ENCODE measurements around the gene PSMB11.

Gene PSMB11

GRCh38 chr14:23045419-23046357, 3.7 kb downstream of the PSMB11 start:
- Mint-ChIP-seq H3K27me3 (no peaks in the 10 kb centered on the region), H3K27ac (no peak overlapping the region), H3K9me3 (no peaks in the 10 kb centered on the region), H3K4me3 (no peak overlapping the region), H3K4me1 (ENCODE audit: low read depth) (no peaks in the 10 kb centered on the region), H3K36me3 (ENCODE audit: low read depth) (no peaks in the 10 kb centered on the region)
- no peak for DNase-seq

GRCh38 chr14:23047034-23047634, 5.1 kb downstream of the PSMB11 start:
- Mint-ChIP-seq H3K4me1 (ENCODE audit: low read depth) (no peaks in the 10 kb centered on the region), H3K4me3 (no peak overlapping the region), H3K27ac (no peak overlapping the region), H3K27me3 (no peaks in the 10 kb centered on the region), H3K36me3 (ENCODE audit: low read depth) (no peaks in the 10 kb centered on the region), H3K9me3 (no peaks in the 10 kb centered on the region)
- no peak for DNase-seq

- Mint-ChIP-seq H3K9me3 (no peaks in the 10 kb centered on the region), H3K27ac (no peak overlapping the region), H3K4me3 (no peak overlapping the region), H3K27me3 (no peaks in the 10 kb centered on the region), H3K36me3 (ENCODE audit: low read depth) (no peaks in the 10 kb centered on the region), H3K4me1 (ENCODE audit: low read depth) (no peaks in the 10 kb centered on the region)
- no peak for DNase-seq
Measured at GRCh38 chr14:23047751-23048693, 6.0 kb downstream of the PSMB11 start.

GRCh38 chr14:23049011-23049410, 7.0 kb downstream of the PSMB11 start:
- DNase-seq: no peak
- Mint-ChIP-seq H3K27me3 (no peaks in the 10 kb centered on the region), H3K9me3 (no peaks in the 10 kb centered on the region), H3K27ac (no peak overlapping the region), H3K36me3 (ENCODE audit: low read depth) (no peaks in the 10 kb centered on the region), H3K4me3 (no peak overlapping the region), H3K4me1 (ENCODE audit: low read depth) (no peaks in the 10 kb centered on the region)

GRCh38 chr14:23051141-23052057, 9.4 kb downstream of the PSMB11 start:
- Mint-ChIP-seq H3K27ac (no peak overlapping the region), H3K9me3 (no peaks in the 10 kb centered on the region), H3K36me3 (ENCODE audit: low read depth) (no peaks in the 10 kb centered on the region), H3K4me3 (no peak overlapping the region), H3K4me1 (ENCODE audit: low read depth) (peaks cover 8% of the 10 kb centered on the region), H3K27me3 (peaks cover 2% of the 10 kb centered on the region)
- DNase-seq: no peak

- H3K27ac Mint-ChIP-seq: no peak overlapping the region
- H3K9me3 Mint-ChIP-seq: no peaks in the 10 kb centered on the region
- no peak for DNase-seq
- H3K36me3 Mint-ChIP-seq (ENCODE audit: low read depth): no peaks in the 10 kb centered on the region
- peaks cover 4% of the 10 kb centered on the region for H3K27me3 Mint-ChIP-seq
- H3K4me3 Mint-ChIP-seq: no peak overlapping the region
- H3K4me1 Mint-ChIP-seq (ENCODE audit: low read depth): peaks cover 14% of the 10 kb centered on the region
Measured at GRCh38 chr14:23052182-23052623, 10.2 kb downstream of the PSMB11 start.

- no peak overlapping the region for H3K27ac Mint-ChIP-seq
- H3K9me3 Mint-ChIP-seq: no peaks in the 10 kb centered on the region
- no peak overlapping the region for H3K4me3 Mint-ChIP-seq
- H3K36me3 Mint-ChIP-seq (ENCODE audit: low read depth): no peaks in the 10 kb centered on the region
- H3K27me3 Mint-ChIP-seq: peaks cover 4% of the 10 kb centered on the region
- peaks cover 14% of the 10 kb centered on the region for H3K4me1 Mint-ChIP-seq (ENCODE audit: low read depth)
- DNase-seq: no peak
Measured at GRCh38 chr14:23052671-23053070, 10.7 kb downstream of the PSMB11 start.

- Mint-ChIP-seq H3K4me3 (no peak overlapping the region), H3K36me3 (ENCODE audit: low read depth) (peaks cover 6% of the 10 kb centered on the region), H3K9me3 (no peaks in the 10 kb centered on the region), H3K27ac (no peak overlapping the region), H3K4me1 (ENCODE audit: low read depth) (peaks cover 20% of the 10 kb centered on the region), H3K27me3 (peaks cover 4% of the 10 kb centered on the region)
- no peak for DNase-seq
Measured at GRCh38 chr14:23053426-23053825, 11.4 kb downstream of the PSMB11 start.

- H3K27me3 Mint-ChIP-seq: peaks cover 4% of the 10 kb centered on the region
- H3K4me3 Mint-ChIP-seq: no peak overlapping the region
- H3K9me3 Mint-ChIP-seq: no peaks in the 10 kb centered on the region
- H3K27ac Mint-ChIP-seq: no peak overlapping the region
- peaks cover 20% of the 10 kb centered on the region for H3K4me1 Mint-ChIP-seq (ENCODE audit: low read depth)
- H3K36me3 Mint-ChIP-seq (ENCODE audit: low read depth): peaks cover 13% of the 10 kb centered on the region
- DNase-seq: peak; percentile 56
Measured at GRCh38 chr14:23054000-23054811, 12.2 kb downstream of the PSMB11 start.

GRCh38 chr14:23055147-23055550, 13.1 kb downstream of the PSMB11 start:
- Mint-ChIP-seq H3K4me1 (ENCODE audit: low read depth) (peaks cover 20% of the 10 kb centered on the region), H3K27me3 (peaks cover 4% of the 10 kb centered on the region), H3K4me3 (no peak overlapping the region), H3K27ac (no peak overlapping the region), H3K9me3 (no peaks in the 10 kb centered on the region), H3K36me3 (ENCODE audit: low read depth) (peaks cover 22% of the 10 kb centered on the region)
- no peak for DNase-seq

- H3K4me1 Mint-ChIP-seq (ENCODE audit: low read depth): peaks cover 20% of the 10 kb centered on the region
- peaks cover 28% of the 10 kb centered on the region for H3K36me3 Mint-ChIP-seq (ENCODE audit: low read depth)
- no peak for DNase-seq
- H3K27ac Mint-ChIP-seq: no peak overlapping the region
- H3K27me3 Mint-ChIP-seq: peaks cover 4% of the 10 kb centered on the region
- H3K4me3 Mint-ChIP-seq: no peak overlapping the region
- no peaks in the 10 kb centered on the region for H3K9me3 Mint-ChIP-seq
Measured at GRCh38 chr14:23055621-23056144, 13.7 kb downstream of the PSMB11 start.

GRCh38 chr14:23056145-23056955, 14.3 kb downstream of the PSMB11 start:
- H3K27ac Mint-ChIP-seq: peak overlapping the region; percentile 79
- DNase-seq: peak; percentile 74

More at GRCh38 chr14:23056145-23056955, 14.3 kb downstream of the PSMB11 start:
- H3K27me3 Mint-ChIP-seq: peaks cover 4% of the 10 kb centered on the region
- peak overlapping the region; percentile 68 for H3K4me3 Mint-ChIP-seq
- peaks cover 34% of the 10 kb centered on the region for H3K36me3 Mint-ChIP-seq (ENCODE audit: low read depth)
- H3K9me3 Mint-ChIP-seq: no peaks in the 10 kb centered on the region
- H3K4me1 Mint-ChIP-seq (ENCODE audit: low read depth): peaks cover 20% of the 10 kb centered on the region

Data from activated T-cell treated with anti-CD3 and anti-CD28 coated beads, Interleukin-2, amount 50 U/mL, for 24 hours (primary cell).